GM18951 (cell line): ENCODE measurements around the gene NRXN3.
"Not testable (repeated sequence)": the region's sequence is repeated elsewhere in the genome, so short reads cannot be mapped to it uniquely, and the experiment has no call there.

Experiments
- POLR2A ChIP-seq: IDR thresholded peaks from 4 replicates; pipeline ENCODE4 v1.6.1; 2011; ENCODE audit warnings: mild to moderate bottlenecking; ENCODE audit not compliant: insufficient read length, insufficient read depth; ENCODE audit errors: extremely low read depth
- in situ Hi-C: fragments of 300-500 bp; cut with MboI; formaldehyde crosslinking; loops from one replicate; pipeline ENCODE4 v1.12.0; 2022; ENCODE audit warnings: low sequenced_read_pairs, mixed read lengths, inconsistent platforms; ENCODE audit not compliant: unreplicated experiment

The NRXN3 gene

DNA sequence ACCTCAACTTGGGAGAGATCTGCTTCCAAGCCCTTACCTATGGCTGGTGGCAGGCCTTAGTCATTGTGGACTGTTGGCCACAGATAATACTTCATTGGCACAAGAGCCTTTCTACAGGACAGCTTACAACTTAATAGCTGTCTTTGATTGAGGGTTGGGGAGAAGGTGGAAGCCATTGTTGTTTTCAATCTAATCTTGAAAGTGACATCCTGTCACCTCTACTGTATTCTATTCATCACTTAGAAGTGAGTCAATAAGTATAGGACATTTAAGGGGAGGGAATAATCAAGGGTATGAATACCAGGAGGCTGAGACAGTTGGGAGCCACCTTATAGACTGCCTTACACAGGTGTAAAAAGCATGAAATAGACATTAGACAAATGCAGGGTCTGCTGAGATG lies 906.3 kb downstream of the NRXN3 start:
- in situ Hi-C loops, result no loop called here
- TF ChIP-seq POLR2A, result no peak

DNA sequence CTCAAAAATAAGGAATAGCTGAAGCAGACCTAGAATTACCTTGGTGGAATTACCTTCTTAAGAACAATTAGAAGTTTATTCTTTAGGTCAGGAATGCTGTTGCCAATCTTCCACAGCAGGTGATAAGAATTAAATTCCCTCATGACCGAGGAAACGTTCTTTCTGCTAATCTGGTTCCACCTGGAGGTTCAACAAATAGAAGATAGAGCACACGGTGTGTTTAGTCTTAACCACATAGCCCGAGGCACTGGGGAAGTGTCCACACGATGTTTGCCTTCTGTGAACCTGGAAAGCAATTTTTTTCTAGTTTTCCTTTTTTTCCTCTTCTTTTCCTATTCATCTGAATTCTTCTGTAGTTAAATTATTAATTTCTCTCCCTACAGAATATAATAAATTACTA lies 906.9 kb downstream of the NRXN3 start:
- in situ Hi-C loops, result no loop called here
- no peak for TF ChIP-seq POLR2A

DNA sequence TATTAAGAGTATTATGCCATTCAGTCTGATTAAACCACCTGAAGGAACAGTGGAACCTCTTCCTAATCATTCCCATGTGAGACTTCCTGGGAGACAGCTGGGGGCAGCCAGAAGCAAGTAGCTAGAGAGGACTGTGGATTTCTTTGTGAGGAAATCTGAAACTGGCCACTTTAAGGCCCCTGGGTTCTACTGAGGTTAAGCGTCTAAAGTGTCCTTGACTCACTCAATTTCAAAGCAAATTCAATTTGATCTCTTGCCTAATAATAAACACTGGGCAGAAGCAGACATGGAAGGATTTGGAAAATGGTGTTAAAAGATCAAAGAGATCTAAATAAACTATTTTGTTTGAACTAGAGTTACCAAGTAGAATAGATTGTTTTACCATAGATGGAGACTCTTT lies 909.9 kb downstream of the NRXN3 start:
- TF ChIP-seq POLR2A, result no peak
- in situ Hi-C loops, result no loop called here

DNA sequence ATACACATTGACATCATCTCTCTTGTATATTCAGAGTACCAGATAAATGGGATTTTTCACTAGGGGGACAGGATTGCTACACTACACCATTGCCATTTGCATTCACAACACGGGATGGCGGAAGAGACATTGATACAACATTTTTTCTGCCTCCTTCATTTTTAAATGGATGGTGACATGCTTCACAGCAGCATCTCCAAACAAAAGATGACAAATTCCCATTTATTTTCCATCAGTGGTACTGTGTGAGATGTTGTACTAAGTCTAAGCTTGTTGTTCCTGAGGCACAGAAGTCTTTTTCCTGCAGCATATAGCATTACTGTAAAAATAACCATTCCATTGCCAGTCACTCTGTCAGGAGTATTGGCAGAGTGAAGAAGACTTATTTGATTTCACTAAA lies 912.7 kb downstream of the NRXN3 start:
- in situ Hi-C loops, result no loop called here
- TF ChIP-seq POLR2A, result no peak

DNA sequence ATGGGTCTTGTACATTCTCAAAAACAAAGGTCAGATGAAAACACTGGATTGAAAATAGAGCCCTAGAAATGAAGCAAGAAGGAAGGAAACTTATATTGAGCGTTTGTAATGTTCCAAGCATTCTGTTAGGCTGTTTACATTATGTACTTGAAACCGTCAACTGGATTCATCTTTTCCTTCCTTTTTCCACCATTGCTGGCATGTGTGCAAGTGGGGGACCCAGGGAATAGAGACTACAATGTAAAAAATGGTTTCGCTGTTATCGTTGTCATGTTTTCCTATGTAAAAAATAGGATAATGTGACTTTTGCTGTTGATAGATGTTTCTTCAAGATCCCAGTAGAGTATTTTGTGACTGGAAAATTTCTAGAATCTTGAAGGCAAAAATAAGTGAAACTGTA lies 913.2 kb downstream of the NRXN3 start:
- in situ Hi-C loops, result no loop called here
- TF ChIP-seq POLR2A, result no peak

DNA sequence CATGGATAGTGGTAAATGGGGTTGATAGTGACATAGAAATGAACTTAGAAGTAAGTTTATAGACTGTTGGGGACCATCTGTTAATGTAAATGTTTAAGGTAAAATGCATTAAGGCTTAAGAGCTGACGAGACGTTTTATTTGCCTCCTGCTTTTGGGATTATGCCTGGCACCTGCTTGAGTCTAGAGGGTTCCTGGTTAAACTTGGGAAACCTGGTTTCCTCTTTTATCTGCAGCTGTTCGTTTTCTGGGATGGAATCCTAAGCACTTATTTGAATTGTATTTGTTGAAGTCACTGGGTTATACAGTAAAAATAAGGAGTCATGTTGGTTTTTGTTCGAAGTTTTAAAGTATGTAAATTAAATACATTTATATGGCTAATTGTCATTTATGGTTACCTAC lies 914.7 kb downstream of the NRXN3 start:
- in situ Hi-C loops, result no loop called here
- no peak for TF ChIP-seq POLR2A

DNA sequence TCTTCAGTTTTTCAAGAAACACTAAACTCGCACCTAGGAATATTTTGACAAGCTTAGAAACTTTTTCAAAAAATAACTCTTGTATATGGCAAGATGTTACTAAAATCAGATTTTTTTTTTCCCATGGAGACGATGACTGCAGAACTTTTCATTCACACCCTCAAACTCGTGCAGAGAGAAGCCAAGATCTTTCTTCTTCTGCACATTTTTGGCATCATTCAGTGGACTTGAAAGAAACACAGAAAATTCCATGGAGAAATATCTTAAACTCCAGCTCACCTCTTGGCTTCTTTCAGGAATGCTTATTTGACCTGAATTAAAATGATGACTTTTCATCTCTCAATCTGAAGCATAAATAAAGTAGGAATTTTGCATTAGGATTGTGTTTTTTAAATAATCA lies 919.4 kb downstream of the NRXN3 start:
- in situ Hi-C loops, result no loop called here
- TF ChIP-seq POLR2A, result no peak

DNA sequence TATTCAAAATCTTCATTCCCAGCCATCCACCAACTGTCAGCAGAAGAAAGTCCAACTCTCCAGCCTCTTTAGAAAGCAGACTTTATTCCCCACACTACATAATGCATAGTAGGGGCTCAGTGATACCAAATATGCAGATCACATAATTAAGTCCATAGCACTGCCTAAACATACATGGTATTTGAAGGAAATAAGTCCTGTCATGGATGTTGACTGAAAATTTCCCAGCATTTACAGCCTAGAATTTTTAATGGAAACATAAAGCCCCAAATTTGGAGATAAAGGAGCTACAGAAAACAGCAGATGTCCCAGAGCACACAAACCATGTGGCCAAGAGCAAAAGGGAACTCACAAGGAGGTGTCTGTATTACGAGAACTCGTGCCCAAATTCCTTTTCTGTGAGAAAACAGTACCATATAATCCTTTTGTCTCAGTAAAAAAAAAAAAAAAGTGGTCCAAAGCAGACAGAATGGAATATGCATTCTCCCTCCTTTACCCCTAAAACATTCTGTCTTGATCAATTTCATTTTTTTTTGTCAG lies 920.5 kb downstream of the NRXN3 start:
- in situ Hi-C loops, result no loop called here
- no peak for TF ChIP-seq POLR2A

DNA sequence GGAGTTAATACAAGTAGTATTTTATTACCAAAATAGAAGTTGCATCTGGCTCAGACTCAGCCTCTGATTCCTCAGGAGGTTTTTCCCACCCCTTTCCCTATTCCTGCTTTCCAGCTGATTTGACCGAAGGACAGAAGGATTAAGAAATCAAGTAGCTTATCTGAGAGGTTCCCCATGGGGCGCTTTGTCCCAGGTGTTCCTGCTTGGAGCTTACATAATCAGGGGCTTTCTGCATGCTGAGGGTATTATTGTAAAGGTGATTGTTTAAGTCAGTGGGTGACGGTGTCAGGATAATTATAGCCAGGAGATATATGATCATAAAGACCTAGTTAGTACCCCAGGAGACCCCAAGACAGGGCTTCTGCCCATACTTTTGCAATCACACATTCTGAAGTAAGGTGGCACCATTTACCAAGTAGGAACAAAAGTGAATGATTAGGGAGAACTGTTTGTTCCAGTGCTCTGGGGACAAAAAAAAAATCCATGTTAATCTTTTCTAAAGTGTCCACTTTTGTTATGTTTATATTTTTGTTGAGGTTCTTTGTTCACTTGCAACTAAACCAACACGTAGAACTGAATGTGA lies 921.3 kb downstream of the NRXN3 start:
- TF ChIP-seq POLR2A, result no peak

DNA sequence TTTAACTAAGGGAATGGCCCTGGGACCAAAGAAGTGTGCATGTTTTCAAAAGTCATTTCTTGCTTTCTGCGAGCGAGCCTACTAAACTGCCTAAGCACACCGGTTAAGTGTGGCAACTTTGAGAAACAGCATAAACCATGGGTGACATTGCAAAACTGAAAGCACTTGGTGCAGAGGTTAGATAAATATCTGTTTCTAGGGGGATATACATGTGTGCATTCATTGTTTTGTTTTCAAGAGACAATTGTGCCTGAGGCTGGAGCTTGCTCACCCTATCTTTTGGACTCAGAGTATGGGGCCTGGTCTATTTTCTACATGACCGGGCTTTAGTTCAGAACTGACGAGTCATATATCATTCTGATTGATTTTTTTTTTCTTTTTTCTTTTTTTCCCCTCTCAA lies 923.4 kb downstream of the NRXN3 start:
- in situ Hi-C loops, result no loop called here
- no peak for TF ChIP-seq POLR2A

More for the DNA sequence above, 921.3 kb downstream of the NRXN3 start:
- in situ Hi-C loops, result no loop called here

DNA sequence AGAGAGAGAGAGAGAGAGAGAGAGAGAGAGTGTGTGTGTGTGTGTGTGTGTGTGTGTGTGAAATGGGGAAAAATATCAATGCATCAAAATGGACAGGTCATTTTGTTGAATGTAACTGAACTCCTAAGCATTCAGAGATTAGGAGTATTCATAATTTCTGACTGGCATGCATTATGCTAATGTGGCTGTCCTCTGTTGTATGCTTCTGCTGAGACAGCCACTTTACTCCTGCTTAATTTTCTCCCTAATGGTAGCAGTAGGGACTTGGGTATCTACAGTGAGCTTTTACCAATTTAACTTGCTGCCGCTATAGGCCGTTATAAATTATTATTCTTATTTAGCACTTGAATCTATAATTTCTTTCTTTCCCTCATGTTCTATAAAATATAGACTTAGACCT lies 924.8 kb downstream of the NRXN3 start:
- no peak for TF ChIP-seq POLR2A
- in situ Hi-C loops, result no loop called here

DNA sequence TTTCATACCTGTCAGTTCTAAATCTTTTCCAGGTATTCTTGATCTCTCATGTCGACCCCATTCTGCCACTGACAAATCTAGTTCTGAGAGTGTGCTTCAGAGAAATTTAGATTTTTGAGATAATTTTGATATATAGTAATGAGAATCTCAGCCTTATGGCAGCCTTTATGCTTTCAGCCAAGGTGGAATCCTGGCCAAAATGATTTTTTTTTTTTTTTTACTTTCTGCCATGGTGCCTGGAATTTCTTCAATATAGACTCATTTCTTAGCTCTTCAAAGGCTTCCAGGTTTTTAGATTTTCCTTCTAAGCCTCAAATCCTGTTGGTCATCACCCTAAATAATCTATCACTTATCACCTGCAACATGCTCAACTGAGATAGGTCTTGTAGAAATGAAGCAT lies 926.6 kb downstream of the NRXN3 start:
- no peak for TF ChIP-seq POLR2A
- in situ Hi-C loops, result no loop called here

DNA sequence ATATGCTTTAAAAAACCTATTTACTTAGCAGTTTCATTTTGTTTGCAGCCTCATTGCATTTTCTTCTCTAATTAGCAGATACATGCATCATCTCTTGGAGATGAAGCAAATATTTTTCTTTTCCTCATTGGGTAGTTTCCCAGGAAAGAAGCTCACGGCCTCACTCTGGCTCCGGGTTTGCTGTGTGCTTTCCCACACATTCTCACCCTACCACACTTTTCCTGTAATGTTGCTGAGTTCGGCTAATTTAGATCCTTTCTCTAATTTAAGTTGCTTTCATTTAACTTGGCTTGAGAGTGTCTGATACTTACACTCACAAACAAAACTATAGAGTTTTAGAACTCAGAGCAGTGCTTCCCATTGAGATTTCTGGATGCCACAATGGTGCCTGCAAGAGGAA lies 928.2 kb downstream of the NRXN3 start:
- in situ Hi-C loops, result no loop called here
- TF ChIP-seq POLR2A, result no peak

DNA sequence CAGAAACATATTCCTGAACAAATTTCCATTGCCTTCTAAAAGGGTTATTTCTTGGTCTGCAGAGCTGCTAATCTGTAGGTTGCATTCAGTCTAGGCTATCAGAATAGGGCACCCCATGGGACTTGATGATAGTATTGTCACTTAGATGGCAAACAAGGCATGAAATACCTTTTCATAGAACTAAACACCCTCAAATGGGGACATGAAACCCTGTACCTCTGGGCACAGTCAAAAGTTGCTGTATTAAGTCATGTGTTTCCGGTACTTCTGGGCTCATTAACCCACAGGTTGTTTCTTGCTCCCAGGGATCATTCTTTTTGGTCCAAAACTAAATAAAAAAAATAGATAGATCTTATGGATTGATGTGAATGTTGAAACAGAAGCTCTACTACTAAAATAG lies 930.4 kb downstream of the NRXN3 start:
- no peak for TF ChIP-seq POLR2A
- in situ Hi-C loops, result no loop called here

DNA sequence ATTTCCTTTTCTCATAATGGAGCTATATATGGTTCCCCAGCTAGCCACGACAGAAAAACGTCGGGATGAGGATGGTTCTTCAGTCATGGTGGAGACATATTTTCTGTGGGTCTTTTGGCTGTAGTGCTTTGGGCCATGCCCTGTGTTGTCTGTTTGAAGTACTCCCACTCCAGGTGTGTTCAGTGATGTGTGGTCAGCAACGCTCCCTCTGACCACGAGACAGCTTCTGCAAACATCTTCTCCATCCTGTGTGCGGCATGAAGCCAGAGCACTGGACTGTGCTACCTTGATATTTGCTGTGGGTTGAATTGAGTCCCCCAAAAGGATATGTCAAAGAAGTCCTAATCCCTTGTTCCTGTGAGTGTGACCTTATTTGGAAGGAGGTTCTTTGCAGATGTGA lies 931.2 kb downstream of the NRXN3 start:
- in situ Hi-C loops, result no loop called here
- no peak for TF ChIP-seq POLR2A

DNA sequence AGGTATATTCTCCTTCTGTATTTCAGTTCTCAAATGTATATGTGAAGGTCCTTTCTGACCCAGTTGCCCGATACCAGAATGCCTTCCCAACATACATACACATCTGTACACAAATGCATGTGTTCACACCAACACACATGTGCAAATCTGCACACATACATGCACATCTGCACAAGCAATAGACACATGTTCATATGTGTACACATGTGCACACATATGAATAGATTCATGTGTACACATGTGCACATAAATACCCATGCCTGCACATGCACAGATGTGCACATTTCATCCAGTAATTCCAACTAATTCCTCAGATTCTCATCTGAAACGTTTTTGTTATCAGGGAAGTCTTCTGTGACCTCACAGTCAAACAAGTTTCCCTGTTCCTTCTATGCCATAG lies 933.6 kb downstream of the NRXN3 start:
- TF ChIP-seq POLR2A, result no peak
- in situ Hi-C loops, result no loop called here

DNA sequence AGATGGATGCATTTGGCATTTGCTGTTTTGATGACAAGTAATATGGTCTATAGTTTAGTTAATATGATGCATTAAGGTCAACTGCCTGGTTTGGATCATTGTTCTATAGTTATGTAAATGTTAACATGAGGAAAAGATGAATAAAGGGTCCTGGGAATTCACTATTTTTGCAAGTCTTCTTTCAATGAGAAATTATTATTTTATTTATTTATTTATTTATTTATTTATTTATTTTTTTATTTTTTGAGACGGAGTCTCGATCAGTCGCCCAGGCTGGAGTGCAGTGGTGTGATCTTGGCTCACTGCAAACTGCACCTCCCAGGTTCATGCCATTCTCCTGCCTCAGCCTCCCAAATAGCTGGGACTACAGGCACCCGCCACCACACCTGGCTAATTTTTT lies 940.4 kb downstream of the NRXN3 start:
- in situ Hi-C loops, result not testable (repeated sequence)
